Inflammatory macrophage treated with lipopolysaccharide for 1 hour (primary cell): Measurements from ENCODE around the gene LZTR1.
"Not testable (repeated sequence)": the region's sequence is repeated elsewhere in the genome, so short reads cannot be mapped to it uniquely, and the experiment has no call there.

ENCODE experiments used
- DNase-seq, 2 donors: peaks; one replicate each; pipeline ENCODE4 v3.0.0-alpha.2; 2020 to 2022

The LZTR1 gene

DNA sequence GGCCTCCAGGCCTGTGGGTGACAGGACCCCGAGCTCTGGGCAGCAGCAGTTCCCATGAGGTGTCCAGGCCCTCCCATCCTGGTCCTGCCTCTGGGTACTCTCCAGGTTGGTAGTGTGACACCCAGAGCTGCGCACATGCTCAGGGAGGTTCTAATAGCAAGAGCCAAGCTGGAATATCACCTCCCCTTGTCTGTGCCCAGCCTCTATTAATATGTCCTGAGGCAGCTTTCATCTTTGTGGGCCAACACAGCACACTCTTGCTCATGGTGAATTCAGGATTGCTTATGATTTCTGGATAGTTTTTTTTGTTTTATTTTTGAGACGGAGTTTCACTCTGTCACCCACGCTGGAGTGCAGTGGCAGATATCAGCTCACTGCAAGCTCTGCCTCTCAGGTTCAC, 36.2 kb downstream of the LZTR1 start:
- no peak for DNase-seq

DNA sequence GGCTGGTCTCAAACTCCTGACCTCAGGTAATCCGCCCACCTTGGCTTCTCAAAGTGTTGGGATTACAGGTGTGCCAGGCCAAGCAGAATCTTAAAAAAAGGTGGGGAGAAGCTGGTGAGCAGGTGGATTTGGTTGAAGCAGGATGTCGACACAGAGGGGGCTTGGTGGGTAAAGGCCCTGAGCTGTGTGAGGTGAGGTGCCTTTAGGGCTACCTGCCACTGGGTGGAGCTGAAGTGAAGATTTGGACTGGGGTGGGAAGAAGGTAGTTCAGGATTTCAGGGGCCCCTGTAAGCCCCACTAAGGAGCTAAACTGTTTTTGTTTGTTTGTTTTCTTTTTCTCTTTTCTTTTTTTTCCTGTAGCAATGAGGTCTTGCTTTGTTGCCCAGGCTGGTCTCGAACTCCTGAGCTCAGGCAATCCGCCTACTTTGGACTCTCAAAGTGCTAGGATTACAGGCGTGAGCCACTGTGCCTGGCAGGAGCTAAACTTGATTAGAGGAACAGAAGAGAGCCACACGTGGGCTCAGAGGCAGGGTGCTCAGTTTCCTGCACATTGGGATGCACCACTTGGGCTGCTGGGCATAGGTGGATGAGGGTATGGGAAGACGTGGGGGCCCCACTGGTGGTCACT, 38.8 kb downstream of the LZTR1 start:
- DNase-seq: peak in 1 of 2 donors; percentile 4

DNA sequence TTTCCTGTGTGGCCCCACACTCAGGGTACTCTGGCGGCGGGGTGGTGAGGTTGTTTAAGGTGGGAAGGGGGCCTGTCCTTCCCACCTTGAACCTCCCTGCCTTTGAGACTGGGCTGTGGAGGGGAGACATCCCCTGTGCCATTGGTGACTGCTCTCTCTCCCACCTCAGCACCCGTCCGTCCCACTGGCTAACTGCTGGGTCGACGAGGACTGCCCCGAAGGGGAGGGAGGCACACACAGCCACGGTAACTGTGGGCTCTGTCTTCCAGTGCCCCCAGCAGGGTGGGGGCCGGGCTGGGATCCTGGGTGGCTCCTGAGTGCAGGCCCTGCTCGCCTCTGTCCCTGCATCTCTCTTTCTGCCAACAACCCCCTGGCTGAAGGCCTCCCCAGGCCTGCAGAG, 40.4 kb downstream of the LZTR1 start:
- DNase-seq: no peak

DNA sequence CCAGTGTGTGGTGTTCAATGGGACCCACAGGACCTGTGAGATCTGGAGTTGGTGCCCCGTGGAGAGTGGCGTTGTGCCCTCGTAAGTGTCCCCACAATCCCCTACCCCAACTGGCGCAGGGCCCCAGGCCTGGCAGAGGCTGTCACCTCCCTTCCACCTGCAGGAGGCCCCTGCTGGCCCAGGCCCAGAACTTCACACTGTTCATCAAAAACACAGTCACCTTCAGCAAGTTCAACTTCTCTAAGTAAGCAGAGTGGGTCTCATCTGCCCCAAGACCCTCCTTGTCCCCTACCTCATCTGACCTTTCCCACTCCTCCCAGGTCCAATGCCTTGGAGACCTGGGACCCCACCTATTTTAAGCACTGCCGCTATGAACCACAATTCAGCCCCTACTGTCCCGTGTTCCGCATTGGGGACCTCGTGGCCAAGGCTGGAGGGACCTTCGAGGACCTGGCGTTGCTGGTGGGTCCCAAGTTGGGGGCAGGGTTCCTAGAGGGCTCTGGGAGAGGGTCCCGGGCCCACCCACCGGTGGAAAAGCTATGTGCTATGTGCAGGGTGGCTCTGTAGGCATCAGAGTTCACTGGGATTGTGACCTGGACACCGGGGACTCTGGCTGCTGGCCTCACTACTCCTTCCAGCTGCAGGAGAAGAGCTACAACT, 41.0 kb downstream of the LZTR1 start:
- DNase-seq: no peak

DNA sequence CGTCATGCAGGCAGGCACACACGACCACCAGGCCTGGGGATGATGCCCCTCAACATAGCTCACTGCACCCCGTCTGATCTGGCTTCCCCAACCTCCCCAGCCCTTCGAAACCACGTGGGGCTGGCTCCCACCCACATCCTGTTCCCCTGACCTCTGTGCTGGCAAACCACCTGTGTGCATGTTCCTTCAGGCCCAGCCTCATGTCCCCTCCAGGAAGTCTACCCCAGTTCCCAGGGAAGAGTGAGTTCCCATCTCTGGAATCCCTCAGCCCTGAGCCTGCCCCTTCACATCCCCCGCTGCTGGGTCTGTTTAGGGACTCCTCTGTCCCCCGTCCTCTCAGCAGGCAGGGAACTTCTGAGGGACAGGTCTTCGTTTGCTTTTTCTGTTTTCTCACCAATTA, 43.2 kb downstream of the LZTR1 start:
- no peak for DNase-seq

DNA sequence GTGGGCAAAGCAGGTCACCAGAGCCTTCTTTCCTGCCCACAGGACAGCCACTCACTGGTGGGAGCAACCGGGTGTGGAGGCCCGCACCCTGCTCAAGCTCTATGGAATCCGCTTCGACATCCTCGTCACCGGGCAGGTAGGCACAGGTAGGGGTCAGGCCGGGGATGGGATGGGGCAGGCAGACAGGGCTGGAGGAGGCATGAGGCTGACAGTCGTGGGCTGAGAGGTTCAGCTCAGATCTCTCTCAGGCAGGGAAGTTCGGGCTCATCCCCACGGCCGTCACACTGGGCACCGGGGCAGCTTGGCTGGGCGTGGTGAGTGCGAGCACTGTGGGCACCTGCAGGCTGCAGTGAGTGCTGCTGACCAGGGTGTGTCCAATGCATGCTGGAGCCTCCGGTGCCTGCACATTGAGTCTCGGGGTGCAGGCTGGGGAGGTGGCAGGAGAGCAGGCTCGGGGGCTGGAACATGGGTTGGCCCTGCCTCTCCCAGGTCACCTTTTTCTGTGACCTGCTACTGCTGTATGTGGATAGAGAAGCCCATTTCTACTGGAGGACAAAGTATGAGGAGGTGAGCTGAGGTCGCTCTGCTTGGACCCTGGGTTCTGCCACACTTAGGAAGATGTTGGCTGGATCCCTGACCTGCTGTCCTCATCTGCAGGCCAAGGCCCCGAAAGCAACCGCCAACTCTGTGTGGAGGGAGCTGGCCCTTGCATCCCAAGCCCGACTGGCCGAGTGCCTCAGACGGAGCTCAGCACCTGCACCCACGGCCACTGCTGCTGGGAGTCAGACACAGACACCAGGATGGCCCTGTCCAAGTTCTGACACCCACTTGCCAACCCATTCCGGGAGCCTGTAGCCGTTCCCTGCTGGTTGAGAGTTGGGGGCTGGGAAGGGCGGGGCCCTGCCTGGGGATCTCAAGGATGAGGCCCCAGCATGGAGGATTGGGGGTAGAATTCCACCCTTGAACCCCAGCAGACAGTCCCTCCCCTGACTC, 44.0 kb downstream of the LZTR1 start:
- no peak for DNase-seq

DNA sequence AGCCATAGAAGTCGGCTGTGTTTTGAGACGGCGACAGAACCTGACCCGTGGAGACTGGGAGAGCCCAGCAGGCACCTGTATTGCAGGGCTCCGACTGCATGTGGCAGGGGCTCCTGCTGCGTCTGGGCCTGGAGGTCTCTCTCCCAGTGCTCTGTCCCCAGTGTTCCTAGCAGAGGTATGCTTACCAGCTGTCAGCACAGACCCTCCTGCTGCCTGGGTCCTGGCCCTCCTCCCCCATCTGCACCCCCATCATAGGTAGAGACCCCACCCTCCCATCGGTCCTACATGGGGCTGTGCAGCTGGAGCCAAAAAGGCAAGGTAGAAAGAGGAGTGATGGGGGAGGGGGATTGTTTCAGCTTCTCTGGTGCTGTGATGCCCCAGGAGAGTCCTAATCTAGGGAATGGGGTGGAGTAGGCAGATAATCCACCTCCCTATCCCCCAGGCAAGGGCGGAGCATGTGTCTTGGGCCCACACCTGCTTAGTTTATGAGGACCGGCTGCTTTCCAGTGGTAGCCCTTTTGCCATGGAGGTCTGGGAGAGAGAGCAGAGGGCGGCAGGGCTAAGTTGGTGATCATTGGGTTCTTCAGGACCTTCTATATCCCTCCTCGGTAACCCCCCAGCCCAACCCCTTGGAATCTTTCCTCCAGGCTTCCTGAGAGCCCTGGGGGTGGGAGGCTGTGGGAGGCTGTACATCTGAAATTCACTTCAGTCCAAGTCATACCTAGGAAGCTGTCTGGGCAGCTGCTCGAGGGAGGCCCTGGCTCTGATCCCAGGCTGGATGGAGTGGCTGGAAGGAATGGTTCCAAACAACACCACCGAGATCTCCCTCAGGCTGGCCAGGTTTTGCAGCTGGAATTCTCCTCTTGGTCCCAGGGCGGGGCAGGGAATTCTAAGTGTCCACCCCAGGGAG, 44.9 kb downstream of the LZTR1 start:
- no peak for DNase-seq

DNA sequence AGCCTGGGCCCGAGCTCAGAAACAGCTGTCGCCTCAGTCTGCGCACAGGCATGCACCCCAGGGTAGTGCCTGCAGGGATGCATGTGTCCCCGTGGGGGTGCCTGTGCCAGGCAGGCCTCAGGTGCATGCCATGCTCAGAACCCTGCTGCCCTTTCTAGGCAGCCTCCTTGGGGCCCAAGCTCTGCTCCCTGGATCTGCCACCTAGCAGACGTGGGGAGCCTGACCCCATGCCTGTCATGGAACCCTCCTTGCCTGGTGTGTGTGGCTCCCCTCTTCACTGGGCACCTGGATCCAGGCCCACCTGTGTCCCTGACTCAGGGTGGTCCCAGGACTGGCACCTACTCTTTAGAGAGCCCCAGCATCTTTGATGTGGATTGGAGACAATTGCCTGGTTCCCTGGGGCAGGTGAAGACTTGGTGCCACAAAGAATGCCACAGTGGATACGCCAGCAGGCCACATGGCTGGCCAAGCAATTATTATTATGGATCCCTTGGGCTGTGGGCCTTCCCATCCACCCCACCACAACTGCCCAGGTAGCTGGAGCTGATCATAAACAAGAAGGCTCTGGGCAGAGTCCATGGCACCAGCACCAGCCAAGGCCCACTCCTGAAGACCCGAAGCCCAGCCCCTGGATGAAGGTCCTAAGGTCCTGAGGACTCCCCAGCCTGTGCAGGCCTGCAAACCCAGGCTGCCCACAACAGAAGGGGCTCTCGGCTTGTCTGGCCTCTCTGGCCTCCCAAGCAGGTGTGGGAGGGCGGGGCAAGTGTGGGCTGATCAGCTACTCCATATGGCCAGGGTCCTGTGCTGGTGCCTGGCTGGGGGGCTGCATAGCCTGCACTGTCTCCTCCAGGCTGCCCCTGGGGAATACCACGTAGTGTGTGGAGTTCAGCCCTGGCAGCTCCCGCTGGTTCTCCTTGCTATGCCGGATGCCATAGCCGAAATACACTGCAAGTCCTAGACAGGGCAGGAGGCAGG, 46.5 kb downstream of the LZTR1 start:
- DNase-seq: no peak

DNA sequence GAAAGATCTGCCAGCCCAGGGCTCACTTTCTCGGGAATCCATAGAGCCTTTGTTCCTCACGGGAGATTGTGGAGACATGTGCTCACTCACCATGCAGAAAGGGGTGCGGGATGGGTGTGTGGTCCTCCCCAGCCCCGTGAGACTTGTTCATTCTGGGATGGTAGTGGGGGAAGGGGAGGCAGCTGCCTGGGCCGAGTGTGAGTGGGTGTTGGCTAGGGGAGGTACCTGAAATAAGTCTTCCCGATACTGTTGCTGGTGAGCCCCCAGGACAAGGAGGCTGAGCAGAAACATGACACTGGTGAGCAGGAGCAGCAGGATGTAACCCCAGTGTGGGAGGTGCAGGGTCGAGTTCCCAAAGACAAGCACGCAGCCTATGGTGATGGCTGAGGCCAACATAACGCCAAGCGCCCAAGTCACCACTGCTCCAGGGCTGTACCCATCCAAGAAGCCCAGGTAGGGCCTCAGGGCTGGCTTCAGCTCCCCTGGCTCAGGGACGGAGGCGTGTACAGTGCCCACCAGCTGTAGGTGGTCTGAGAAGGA, 47.5 kb downstream of the LZTR1 start:
- DNase-seq: no peak

DNA sequence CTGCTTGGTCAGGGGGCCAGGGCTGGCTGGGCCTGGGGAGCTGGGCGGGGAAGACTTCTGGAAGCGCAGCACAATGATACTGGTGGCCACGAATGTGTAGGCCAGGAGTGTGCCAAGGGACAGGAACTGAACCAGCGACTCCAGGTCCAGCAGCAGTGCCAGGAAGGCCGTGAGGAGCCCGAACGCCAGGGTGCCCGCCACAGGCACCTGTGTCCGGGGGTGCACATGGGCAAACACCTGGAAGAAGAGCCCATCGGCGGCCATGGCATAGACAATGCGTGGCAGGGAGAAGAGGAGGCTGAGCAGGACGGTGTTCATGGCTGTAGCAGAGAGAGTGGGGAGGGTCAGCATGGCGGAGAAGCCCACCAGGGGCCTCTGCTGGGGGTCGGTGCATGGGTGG, 47.9 kb downstream of the LZTR1 start:
- DNase-seq: no peak

DNA sequence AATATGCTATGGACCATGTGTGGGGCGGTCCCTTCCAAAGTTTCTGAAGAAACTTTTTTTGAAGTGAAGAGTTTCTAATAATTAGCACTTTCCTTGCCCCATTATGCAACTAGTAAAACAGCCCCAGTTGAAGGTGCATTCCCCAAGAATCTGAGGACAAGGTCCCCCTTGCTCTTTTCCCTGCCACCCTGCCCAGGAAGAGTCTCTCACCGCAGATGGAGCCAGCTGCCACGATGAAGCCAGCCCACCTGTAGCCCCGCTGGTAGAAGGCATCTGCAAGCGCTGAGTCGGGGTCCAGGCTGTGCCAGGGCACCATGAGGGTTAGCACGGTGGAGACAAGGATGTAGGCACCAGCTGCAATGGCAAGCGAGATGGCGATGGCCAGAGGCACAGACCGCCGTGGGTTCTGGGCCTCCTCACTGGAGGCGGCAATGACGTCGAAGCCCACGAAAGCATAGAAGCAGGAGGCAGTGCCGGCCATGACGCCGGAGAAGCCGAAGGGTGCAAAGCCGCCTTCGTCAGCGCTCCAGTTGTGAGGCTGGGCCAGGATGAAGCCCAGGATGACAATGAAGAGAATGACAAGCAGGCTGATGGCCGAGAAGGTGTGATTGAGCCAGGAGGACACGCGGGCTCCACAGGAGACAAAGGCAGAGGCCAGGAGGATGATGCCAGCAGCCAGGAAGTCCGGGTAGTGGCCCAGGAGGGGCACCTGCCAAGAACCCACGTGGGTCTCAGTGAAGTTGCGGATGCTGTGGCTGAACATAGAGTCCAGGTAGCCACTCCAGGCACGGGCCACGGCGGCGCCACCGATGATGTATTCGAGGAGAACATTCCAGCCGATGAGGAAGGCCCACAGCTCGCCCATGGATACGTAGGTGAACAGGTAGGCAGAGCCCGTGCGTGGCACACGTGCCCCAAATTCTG, 48.8 kb downstream of the LZTR1 start:
- no peak for DNase-seq

DNA sequence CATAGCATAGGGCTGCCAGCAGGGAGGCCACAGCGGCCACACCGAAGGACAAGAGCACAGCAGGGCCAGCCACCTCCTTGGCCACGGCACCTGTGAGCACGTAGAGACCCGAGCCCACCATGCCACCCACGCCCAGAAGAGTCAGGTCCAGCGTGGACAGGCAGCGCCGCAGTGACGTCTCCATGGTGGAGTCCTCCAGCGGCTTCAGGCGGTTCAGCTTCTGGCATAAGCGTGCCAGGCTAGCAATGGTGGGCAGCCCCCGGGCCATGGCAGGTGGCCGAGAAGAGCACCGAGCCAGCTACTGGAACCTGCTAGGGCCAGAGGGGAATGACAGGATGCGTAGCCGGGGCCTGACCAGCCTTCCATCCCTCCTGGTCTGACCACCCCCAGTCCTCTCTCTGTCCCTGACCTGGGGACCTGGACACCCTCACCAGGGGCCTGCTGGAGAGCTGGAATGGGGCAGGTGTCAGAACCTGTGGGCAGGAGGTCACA, 49.5 kb downstream of the LZTR1 start:
- no peak for DNase-seq

DNA sequence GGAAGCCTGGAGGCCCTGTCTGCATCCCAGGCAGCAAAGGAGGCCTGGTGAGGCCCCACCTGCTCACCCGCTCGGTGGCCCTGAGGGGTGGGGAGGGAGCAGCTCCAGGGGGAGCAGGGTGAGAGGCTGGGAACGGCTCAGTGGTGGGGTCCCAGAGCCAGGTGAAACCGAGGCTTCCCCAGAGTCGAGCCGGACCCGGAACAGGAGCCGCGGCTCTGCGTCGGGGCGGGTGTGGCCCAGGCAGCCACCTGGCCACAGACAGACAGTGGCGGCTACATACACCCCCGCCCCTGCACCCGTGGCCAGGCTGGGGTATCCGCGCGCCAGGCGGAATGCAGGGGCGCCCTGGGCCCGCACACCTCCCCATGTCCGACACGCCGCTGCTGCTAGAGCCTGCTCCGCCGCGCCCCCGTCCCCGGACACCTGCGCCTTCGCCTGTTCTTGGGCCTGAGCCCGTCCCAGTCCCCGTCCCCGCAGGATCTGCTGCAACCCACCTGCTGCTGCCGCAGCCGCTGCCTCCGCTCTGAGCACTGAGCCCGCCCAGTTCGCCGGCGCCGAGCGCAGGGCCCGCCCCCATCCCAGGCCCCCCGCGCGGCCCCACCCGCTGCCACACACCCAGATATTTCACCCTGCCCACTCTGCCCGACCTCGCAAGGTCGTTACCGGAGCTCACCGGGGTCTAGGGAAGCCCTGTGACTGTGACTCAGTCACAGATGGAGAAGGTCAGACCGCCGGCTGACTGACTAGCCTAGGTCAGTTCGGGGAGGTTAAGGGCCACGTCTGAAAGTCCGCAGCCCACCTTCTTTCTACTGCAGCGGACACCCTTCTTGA, 50.2 kb downstream of the LZTR1 start, which contains the start of gene SLC7A4:
Gene SLC7A4, minus strand, starts transcription at position 525 of the 831 bp plus-strand sequence. CDS start 749 bp downstream, outside the sequence.
- no peak for DNase-seq

DNA sequence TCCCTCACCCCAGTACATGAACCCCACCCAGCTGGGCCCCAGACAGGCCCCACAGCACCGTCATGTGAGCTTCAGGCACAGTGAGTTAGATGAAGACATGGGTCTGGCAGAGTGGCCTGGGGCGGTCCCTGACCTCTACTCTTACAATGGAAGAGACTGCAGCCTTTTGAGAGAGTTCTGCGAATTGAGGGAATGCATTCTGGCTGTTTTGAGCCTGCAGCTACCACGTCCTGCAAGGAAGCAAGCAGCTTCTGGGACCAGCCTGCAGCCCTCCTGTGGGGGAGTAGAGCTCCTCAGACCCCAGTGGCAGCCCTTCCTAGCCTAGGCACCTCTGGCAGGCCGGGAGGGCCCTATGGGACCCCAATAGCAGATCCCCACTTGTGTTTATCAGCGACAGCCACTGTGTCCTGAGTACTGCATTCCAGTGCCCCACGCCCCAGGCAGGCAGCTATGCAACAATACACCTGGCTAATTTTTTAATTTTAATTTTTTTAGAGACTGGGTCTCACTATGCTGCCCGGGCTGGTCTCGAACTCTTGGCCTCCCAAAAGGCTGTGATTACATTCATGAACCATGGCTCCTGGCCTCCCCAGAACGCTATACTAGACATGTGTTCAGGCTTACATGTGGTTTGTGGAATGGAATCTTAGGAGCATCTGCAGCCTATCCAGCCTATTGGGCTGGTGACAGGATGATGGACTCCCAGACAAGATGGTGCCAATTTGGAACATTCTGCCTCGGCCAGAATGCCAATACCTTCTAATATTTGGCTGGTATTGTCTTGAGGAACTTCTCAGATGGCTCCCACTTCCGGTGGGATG, 51.0 kb downstream of the LZTR1 start:
- DNase-seq: no peak

DNA sequence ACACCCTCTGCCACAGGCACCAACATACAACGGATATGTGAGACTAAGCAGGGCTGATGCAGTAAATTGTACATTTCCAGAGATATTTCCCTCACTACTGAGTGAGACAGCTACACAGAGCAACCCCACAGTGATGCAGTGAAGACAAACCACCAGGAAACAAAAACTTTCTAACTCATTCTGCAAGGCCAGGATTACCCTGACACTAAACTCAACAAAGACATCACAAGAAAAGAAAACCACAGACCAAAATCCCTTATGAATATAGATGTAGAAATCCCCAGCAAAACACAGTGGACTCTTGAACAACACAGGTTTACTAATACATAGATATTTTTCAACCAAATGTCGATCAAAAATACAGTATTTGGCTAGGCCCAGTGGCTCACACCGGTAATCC, 51.8 kb downstream of the LZTR1 start:
- DNase-seq: no peak

DNA sequence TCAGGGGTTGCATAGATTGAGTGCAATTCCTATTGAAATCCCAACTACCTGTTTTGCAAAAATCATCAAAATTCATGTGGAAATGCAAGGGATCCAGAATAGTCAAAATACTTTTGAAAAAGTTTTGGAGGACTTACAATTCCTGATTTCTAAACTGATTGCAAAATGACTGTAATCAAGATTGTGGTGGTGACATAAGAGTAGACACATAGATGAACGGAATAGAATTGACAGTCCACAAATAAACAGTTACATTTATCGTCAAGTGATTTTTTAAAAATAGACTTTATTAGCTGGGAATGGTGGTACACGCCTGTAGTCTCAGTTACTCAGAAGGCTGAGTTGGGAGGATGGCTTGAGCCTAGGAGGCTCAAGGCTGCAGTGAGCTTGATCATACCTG, 52.9 kb downstream of the LZTR1 start:
- no peak for DNase-seq

DNA sequence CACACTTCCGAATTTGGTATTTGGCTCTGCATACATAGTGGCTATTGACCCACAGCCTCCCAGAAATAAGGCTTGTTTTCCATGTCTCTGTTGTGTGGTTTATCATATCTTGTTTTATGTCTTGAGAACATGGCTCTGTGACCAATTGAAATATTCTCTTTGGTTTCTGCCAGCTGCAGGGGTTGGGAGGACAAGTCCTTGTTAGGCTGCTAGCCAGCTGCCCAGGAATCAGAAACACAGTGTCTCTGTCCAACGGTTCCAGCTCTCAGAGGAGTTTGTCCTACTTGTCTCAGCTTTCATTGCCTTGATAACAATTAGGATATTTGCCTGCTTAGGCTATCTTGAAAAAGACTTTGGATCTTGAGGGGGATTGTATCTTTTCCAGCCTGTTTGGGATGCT, 56.3 kb downstream of the LZTR1 start:
- DNase-seq: no peak

DNA sequence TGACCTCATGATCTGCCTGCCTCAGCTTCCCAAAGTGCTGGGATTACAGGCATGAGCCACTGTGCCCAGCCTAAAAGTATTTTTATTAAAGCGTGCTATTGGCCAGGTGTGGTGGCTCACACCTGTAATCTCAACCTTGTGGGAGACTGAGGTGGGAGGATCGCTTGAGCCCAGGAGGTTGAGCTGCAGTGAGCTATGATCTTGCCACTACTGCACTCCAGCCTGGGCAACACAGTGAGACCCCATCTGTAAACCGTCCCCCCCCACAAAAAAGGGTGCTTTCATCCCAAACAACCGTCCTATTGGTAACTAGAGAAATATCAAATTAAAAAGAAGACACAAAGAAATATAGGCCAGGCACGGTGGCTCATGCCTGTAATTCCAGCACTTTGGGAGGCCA, 57.1 kb downstream of the LZTR1 start:
- DNase-seq: not testable (repeated sequence)
